Heart right ventricle (tissue), 16 donors: Measurements from ENCODE around the gene CPA4. TPM values are rescaled to one million over a fixed set of nuclear protein-coding genes. Genes with fewer than 3 reads are reported as not detected.

Experiments used
- ATAC-seq, 8 donors: fragments of 200-7000 bp; cut with Tn5 transposase; one replicate each; pipeline ENCODE4 v1.9.1; 2020; ENCODE audit warnings: mild to moderate bottlenecking in 8 of 8, moderate library complexity in 8 of 8, moderate number of reproducible peaks in 1 of 8
- DNase-seq, 2 donors: peaks; one replicate each; pipeline ENCODE4 v3.0.0-alpha.2; 2020
- H3K27ac ChIP-seq, 10 donors: fragments of 200-600 bp; sonication (generic) in 2 of 10; one replicate each; pipeline versions ENCODE4 v1.5.0 to v1.8.0; 2020 to 2022; ENCODE audit warnings: mild to moderate bottlenecking in 3 of 10
- H3K27me3 ChIP-seq, 7 donors: fragments of 200-600 bp; one replicate each; pipeline ENCODE4 v1.8.0; 2021 to 2022; ENCODE audit warnings: mild to moderate bottlenecking in 2 of 7
- H3K36me3 ChIP-seq, 9 donors: fragments of 200-600 bp; sonication (generic) in 1 of 9; one replicate each; pipeline versions ENCODE4 v1.5.0 to v1.8.0; 2020 to 2022; ENCODE audit warnings: mild to moderate bottlenecking in 2 of 9
- H3K4me1 ChIP-seq, 9 donors: fragments of 200-600 bp; sonication (generic) in 1 of 9; one replicate each; pipeline versions ENCODE4 v1.5.0 to v1.8.0; 2020 to 2022; ENCODE audit warnings: mild to moderate bottlenecking in 4 of 9
- H3K4me3 ChIP-seq, 10 donors: fragments of 200-600 bp; sonication (generic) in 2 of 10; one replicate each; pipeline versions ENCODE4 v1.5.0 to v1.8.0; 2020 to 2022; ENCODE audit warnings: mild to moderate bottlenecking in 7 of 10, moderate library complexity in 2 of 10
- H3K9me3 ChIP-seq, 11 donors: fragments of 200-600 bp in 10 of 11; sonication (generic) in 2 of 11; one replicate each; pipeline versions ENCODE4 v1.5.0 to v1.8.0; 2013 to 2022; ENCODE audit warnings: mild to moderate bottlenecking in 2 of 11, control low read depth in 1 of 11, moderate library complexity in 1 of 11
- CTCF ChIP-seq, 9 donors: fragments of 200-600 bp; sonication (generic) in 2 of 9; IDR thresholded peaks; one replicate each; pipeline versions ENCODE4 v1.5.0 to v1.8.0; 2021 to 2022; ENCODE audit warnings: antibody characterized with exemption in 9 of 9, mild to moderate bottlenecking in 5 of 9, moderate library complexity in 1 of 9
- WGBS, 2 donors: extraction: QIAGEN DNeasy Blood & Tissue Kit; methylation state at CpG; one replicate each; pipeline ENCODE4 v1.1.7; 2013; ENCODE audit warnings: inconsistent platforms in 1 of 2; 5-methylcytosine and 5-hydroxymethylcytosine counted together
- intact Hi-C, 10 donors: fragments of 100-400 bp; cut with DNase I; formaldehyde crosslinking; loops; one replicate each; pipeline versions ENCODE4 v1.11.1 to v1.14.2; 2022
- polyA plus RNA-seq, 2 donors: library from polyadenylated mRNA; stranded (reverse); fragments of 200-250 nt; gene quantifications; one replicate each; pipeline ENCODE4 v1.2.3, GENCODE V29; 2013
- total RNA-seq, 10 donors: library from RNA; stranded (reverse); fragmentation: NEBNext Ultra II Directional in 3 of 10; extraction: Animal tissue kit (Norgen Biotek cat#: 25700) in 3 of 10; gene quantifications; one replicate each; pipeline versions ENCODE4 v1.2.1 to v1.2.4, GENCODE V29; 2021 to 2023
- donor health status: Arrhythmogenic right ventricular cardiomyopathy.
- donor health status: ischemic (EF 13 %, LVEDD 7.1; RV severe dilation, severe dysfunction).
- donor health status: healthy with polysubstance abuse.
- donor health status: DM: no; HTN: yes; CAD: no.
- donor health status: DM: no; HTN: no; CAD: no.
- donor health status: ischemic (EF 25% LVEDD 6.9; RV normal size, moderate dysfunction).
- donor health status: ischemic (EF 25% LVEDD 5.7; RV mildly dilated, moderate dysfunction).
- donor health status: healthy.
- donor health status: DM: yes; HTN: yes; CAD: no.
- donor health status: Ischemic cardiomyopathy.
- donor health status: ischemic (EF 35%, LVEDD 5.7; RV mildly dilated, moderate dysfunction).
- donor health status: nonischemic (EF 11% LVEDD 7.7; RV severe dilation, severe dysfunction).
- donor health status: DM: yes; HTN: yes; CAD: no.
- donor health status: PGD.
- donor health status: ischemic (EF 29% LVEDD 5.4; RV normal size, mild dysfunction).
- donor health status: nonischemic (EF 23%, LVEDD 6.1; RV moderate dilation, normal function).

CPA4 gene
- total and polyA plus RNA-seq, 12 donors: 0.04 to 2.7 (median 0.46) TPM; not detected in 7

GRCh38 chr7:130273933-130274255, 19.1 kb upstream of the CPA4 start:
- peak overlapping the region in 3 of 10 donors; percentile 8 to 43 (median 18) for H3K27ac ChIP-seq
- intact Hi-C loops: loop anchor here in 6 of 10 donors (5.0 to 10.0 kb wide), 6 partner anchors 81 to 1111 kb away; partner anchors contain the start of gene MEST (in 3 of the 6)
- 56% methylated on average over 11 of the region's 11 CpGs for WGBS, 2 donors
- H3K9me3 ChIP-seq: no peaks in the 10 kb centered on the region
- H3K4me3 ChIP-seq: peak overlapping the region in 5 of 10 donors; percentile 31 to 46 (median 34)
- peak in 1 of 9 donors; percentile 8 for TF ChIP-seq CTCF (IDR thresholded peaks at IDR 0.05)
- DNase-seq (peak in 1 of 2 donors; percentile 37), ATAC-seq (peak in 4 of 8 donors; percentile 46 to 50 (median 48))
- peaks cover 0 to 40% (median 18%) of the 10 kb centered on the region in 7 donors for H3K27me3 ChIP-seq
- H3K4me1 ChIP-seq: peaks cover 0 to 43% (median 8%) of the 10 kb centered on the region in 9 donors
- no peaks in the 10 kb centered on the region for H3K36me3 ChIP-seq

- H3K4me3 ChIP-seq: peak overlapping the region in 1 of 10 donors; percentile 31
- DNase-seq: no peak
- no peak for ATAC-seq
- no peaks in the 10 kb centered on the region for H3K36me3 ChIP-seq
- intact Hi-C loops: loop anchor here in 6 of 10 donors (5.0 to 10.0 kb wide), 6 partner anchors 81 to 1111 kb away; partner anchors contain the start of gene MEST (in 3 of the 6)
- WGBS, 2 donors: 59 to 66% methylated on average over 1 of the region's 1 CpG
- H3K27ac ChIP-seq: peak overlapping the region in 3 of 10 donors; percentile 8 to 43 (median 18)
- peaks cover 0 to 40% (median 18%) of the 10 kb centered on the region in 7 donors for H3K27me3 ChIP-seq
- H3K4me1 ChIP-seq: peaks cover 0 to 43% (median 8%) of the 10 kb centered on the region in 9 donors
- H3K9me3 ChIP-seq: no peaks in the 10 kb centered on the region
- no peak for TF ChIP-seq CTCF (IDR thresholded peaks at IDR 0.05)
Observed at GRCh38 chr7:130274296-130274695, 18.7 kb upstream of the CPA4 start.

- no peak for DNase-seq
- TF ChIP-seq CTCF (IDR thresholded peaks at IDR 0.05): no peak
- Histone ChIP-seq H3K27me3 (peaks cover 0 to 36% (median 18%) of the 10 kb centered on the region in 7 donors), H3K4me3 (no peak overlapping the region), H3K9me3 (no peaks in the 10 kb centered on the region), H3K4me1 (peaks cover 0 to 43% (median 8%) of the 10 kb centered on the region in 9 donors), H3K27ac (no peak overlapping the region), H3K36me3 (no peaks in the 10 kb centered on the region)
- WGBS, 2 donors: 56 to 64% methylated on average over 11 of the region's 11 CpGs
- ATAC-seq: peak in 1 of 8 donors; percentile 30
- intact Hi-C loops: loop anchor here in 6 of 10 donors (5.0 to 10.0 kb wide), 7 partner anchors 77 to 1110 kb away; partner anchors contain the start of gene MEST (in 3 of the 6)
Observed at GRCh38 chr7:130274983-130275591, 17.9 kb upstream of the CPA4 start.

- ATAC-seq (no peak), DNase-seq (no peak)
- WGBS, 2 donors: 84 to 87% methylated on average over 5 of the region's 5 CpGs
- no peaks in the 10 kb centered on the region for H3K36me3 ChIP-seq
- H3K4me1 ChIP-seq: peaks cover 0 to 43% (median 8%) of the 10 kb centered on the region in 9 donors
- peaks cover 0 to 36% (median 19%) of the 10 kb centered on the region in 7 donors for H3K27me3 ChIP-seq
- intact Hi-C loops: loop anchor here in 5 of 10 donors (5.0 to 10.0 kb wide), 6 partner anchors 76 to 1109 kb away; partner anchors contain the start of gene MEST (in 2 of the 5)
- H3K9me3 ChIP-seq: no peaks in the 10 kb centered on the region
- H3K4me3 ChIP-seq: no peak overlapping the region
- no peak for TF ChIP-seq CTCF (IDR thresholded peaks at IDR 0.05)
- H3K27ac ChIP-seq: no peak overlapping the region
Observed at GRCh38 chr7:130275826-130276297, 17.1 kb upstream of the CPA4 start.
